Hematopoietic multipotent progenitor cell treated with erythropoietin and hydrocortisone succinate and interleukin-3 and kit ligand, for 15 days (in vitro differentiated cells): ENCODE results near the gene NAPEPLD.
"Not testable (repeated sequence)": the region's sequence is repeated elsewhere in the genome, so short reads cannot be mapped to it uniquely, and the experiment has no call there.

ENCODE experiments used
- DNase-seq: peaks from one replicate; pipeline ENCODE4 v3.0.0-alpha.2; 2015; ENCODE audit warnings: low spot score

Gene NAPEPLD

GRCh38 chr7:103063895-103064294 lies 85.0 kb downstream of the NAPEPLD start:
- no peak for DNase-seq

GRCh38 chr7:103059471-103059870 lies 89.4 kb downstream of the NAPEPLD start:
- no peak for DNase-seq

GRCh38 chr7:103058122-103058521 lies 90.8 kb downstream of the NAPEPLD start:
- no peak for DNase-seq

GRCh38 chr7:103056006-103056405 lies 92.9 kb downstream of the NAPEPLD start:
- DNase-seq = not testable (repeated sequence)

- DNase-seq = no peak
These were observed 97.4 kb downstream of the NAPEPLD start for GRCh38 chr7:103051519-103051918.
